Measurements from ENCODE around the gene MYL4.

The MYL4 gene

DNA sequence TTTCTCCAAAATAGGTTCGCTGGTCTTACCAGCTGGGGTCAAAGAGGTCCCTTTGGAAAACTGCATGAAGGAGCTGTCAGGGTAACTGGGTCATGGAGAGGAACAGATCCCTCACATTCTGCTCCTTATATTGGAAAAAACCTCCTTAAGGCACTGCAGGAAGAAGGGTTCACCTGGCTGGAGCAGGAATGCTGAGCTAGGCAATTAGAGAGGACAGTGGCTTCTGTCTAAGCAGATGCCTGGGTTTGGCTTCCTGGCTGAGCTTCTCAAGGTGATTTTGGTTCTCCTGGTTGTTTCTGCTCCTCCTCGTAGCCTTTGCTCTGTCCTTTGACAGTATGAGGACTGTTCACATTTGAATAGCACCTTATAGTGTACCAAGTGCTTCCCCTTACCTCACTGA is 64.1 kb downstream of the MYL4 start:
- no peak for DNase-seq (ENCODE audit: low read depth in 2 of 2)

Measured in stimulated activated CD8-positive, alpha-beta memory T cell treated with anti-CD3 and anti-CD28 coated beads, Interleukin-7, amount 100 ng/mL, for 1 hour (primary cell).